HAP-1 (cell line): ENCODE data around the gene MEF2C.

Experiments
- DNase-seq, 2 experiments: peaks; one replicate each; pipeline ENCODE4 v3.0.0-alpha.2; 2016 to 2020; ENCODE audit warnings: low spot score in 2 of 2
- H3K27me3 ChIP-seq: fragments of 250-450 bp; sonication (Bioruptor Pico); 2 replicates; pipeline ENCODE4 v1.5.1; 2020; ENCODE audit warnings: low read depth, mild to moderate bottlenecking, moderate library complexity
- H3K36me3 ChIP-seq: fragments of 250-450 bp; sonication (Bioruptor Pico); replicated peaks from 2 replicates; pipeline ENCODE4 v1.5.1; 2020; ENCODE audit warnings: mild to moderate bottlenecking
- H3K4me1 ChIP-seq: fragments of 250-450 bp; sonication (Bioruptor Pico); 2 replicates; pipeline ENCODE4 v1.5.1; 2020; ENCODE audit warnings: mild to moderate bottlenecking
- H3K4me3 ChIP-seq: fragments of 250-450 bp; sonication (Bioruptor Pico); 2 replicates; pipeline ENCODE4 v1.5.1; 2020; ENCODE audit warnings: mild to moderate bottlenecking, moderate library complexity
- H3K9me3 ChIP-seq: fragments of 250-450 bp; sonication (Bioruptor Pico); 2 replicates; pipeline ENCODE4 v1.5.1; 2020; ENCODE audit warnings: mild to moderate bottlenecking, moderate library complexity
- in situ Hi-C: fragments of 300-500 bp; cut with MboI; formaldehyde crosslinking; loops from 3 replicates; pipeline ENCODE4 v1.14.3; 2020; ENCODE audit warnings: low sequenced_read_pairs, inconsistent platforms, mixed read lengths

Gene MEF2C

DNA sequence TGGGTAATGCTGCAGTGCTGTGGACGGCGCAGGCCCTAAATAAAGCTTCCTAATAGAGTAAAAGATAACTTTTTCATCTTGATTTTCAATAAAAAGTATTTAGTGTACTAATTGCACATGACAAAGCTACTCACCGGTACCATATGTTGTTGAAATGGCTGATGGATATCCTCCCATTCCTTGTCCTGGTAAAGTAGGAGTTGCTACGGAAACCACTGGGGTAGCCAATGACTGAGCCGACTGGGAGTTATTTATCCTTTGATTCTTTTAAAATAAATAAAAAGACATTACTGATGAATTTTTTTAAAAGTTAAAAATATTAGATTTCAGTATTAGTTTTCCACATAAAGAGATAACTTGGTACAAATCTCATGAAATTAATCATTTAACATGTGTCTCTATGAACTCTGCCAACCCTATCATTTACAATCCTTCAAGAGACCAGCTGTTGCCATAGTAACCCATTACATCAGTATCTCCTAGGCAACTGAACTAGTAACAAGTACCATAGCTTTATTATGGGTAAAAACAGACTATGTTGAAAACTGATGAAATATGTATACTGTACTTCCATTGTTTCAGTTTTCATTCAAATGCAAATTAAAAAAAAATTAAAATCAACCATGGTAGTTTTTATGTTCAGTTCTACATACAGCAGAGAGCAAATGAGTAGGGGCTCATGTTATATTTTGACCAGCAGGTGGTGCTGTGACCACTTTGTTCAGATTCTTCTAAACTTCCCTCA is 153.7 kb downstream of the MEF2C start:
- Histone ChIP-seq H3K4me3 (no peak overlapping the region), H3K4me1 (no peaks in the 10 kb centered on the region; the same call in 1 of the 2 replicates), H3K9me3 (no peaks in the 10 kb centered on the region), H3K36me3 (no peaks in the 10 kb centered on the region; the same call in 1 of the 2 replicates), H3K27me3 (no peaks in the 10 kb centered on the region)
- peak; percentile 77 to 83 for DNase-seq
- in situ Hi-C loops = loop anchor here (25.0 kb wide), 1 partner anchor 983 kb away; no protein-coding TSS in a partner anchor

DNA sequence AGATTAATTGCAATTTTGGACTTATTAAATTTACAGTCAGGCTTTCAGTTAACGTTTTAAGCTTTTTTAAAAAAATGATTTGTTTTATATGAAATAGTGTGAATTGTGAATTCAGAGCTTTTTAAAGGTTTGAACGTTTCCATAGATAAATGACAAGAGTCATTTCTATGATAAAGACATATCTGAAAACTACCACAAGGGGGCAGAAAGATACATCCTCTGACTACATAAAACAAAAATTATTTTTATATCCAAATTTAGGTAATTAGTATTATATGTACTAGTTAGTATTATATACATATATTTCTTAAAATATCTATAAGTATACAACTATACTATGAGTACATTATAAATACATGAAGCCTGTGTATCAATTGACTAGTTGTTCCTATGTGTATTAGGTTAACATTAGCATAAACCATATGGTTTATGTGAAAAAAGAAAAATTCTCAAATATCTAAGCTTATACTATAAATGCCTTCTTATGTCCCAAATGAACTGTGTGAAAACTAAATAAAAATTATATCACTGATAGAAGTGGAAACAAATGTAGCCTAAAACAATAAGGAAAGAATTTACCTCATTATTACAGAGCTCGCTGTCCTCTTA is 155.2 kb downstream of the MEF2C start:
- H3K36me3 ChIP-seq = no peaks in the 10 kb centered on the region; the same call in 1 of the 2 replicates
- H3K4me3 ChIP-seq = no peak overlapping the region
- DNase-seq = peak in 1 of 2 experiments; percentile 41
- H3K27me3 ChIP-seq = no peaks in the 10 kb centered on the region
- H3K9me3 ChIP-seq = no peaks in the 10 kb centered on the region
- no peaks in the 10 kb centered on the region; the same call in 1 of the 2 replicates for H3K4me1 ChIP-seq
- in situ Hi-C loops = loop anchor here (25.0 kb wide), 1 partner anchor 984 kb away; no protein-coding TSS in a partner anchor

DNA sequence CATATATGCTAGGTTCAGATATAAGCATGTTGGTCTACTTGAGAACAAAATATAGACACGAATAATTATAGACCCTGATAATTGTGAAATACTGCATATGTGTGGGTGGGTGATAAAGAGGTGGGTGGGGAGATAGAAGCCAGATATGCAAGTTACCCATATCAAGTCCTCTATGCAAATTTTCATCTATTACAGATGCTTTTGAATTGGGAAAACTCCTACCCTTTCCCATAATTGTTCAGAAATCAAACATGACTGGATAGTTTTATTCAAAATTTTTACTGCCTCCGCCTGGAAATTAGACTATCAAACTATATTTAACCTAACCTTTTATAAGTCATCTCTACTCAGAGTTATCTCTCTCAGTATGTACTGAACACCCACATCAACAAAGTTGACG is 157.5 kb downstream of the MEF2C start:
- in situ Hi-C loops = loop anchor here (25.0 kb wide), 1 partner anchor 987 kb away; no protein-coding TSS in a partner anchor
- Histone ChIP-seq H3K4me1 (peaks cover 7% of the 10 kb centered on the region; the same call in 1 of the 2 replicates), H3K4me3 (no peak overlapping the region), H3K9me3 (no peaks in the 10 kb centered on the region), H3K27me3 (no peaks in the 10 kb centered on the region), H3K36me3 (no peaks in the 10 kb centered on the region; the same call in 1 of the 2 replicates)
- DNase-seq = no peak

DNA sequence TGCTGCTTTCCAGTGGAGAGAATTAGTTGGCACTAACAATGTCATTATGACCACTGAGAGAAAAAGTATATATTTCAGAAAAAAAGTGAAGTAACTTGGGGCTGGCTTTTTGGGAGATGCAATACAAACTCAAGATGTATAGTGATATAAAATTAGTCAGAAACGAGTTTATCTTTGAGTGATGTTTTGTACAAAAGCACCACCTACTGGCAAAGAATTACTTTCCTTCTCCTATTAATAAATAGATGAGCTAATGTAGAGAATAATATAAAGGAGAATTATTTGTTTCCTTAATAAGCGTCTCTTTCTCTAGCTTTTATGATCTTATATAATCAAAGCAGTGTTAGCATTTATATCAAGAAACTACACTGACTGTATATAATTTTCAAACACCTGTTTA is 158.8 kb downstream of the MEF2C start:
- H3K9me3 ChIP-seq = no peaks in the 10 kb centered on the region
- DNase-seq = peak in 1 of 2 experiments; percentile 53
- H3K36me3 ChIP-seq = no peaks in the 10 kb centered on the region; the same call in 1 of the 2 replicates

DNA sequence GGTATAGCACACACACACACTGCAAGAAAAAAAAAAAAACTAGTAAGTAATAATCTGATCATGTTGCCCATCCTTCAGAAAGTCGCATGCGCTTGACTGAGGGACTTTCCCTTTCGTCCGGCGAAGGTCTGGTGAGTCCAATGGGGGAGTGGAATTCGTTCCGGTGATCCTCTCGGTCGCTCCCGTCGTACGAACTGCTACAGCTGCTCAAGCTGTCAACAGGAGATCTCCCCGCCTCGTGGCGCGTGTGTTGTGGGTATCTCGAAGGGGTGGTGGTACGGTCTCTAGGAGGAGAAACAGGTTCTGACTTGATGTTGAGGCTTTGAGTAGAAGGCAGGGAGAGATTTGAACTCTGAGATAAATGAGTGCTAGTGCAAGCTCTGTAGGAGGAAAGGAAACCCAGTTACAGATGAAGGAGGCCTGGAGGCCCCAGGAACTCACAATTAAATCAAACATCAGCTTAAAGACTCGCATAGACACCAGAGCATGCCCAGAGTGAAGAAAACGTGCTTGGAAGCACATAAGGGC is 160.4 kb downstream of the MEF2C start:
- Histone ChIP-seq H3K36me3 (no peaks in the 10 kb centered on the region), H3K9me3 (no peaks in the 10 kb centered on the region), H3K27me3 (no peaks in the 10 kb centered on the region), H3K4me1 (peaks cover 21% of the 10 kb centered on the region), H3K4me3 (no peak overlapping the region)
- in situ Hi-C loops = no loop called here
- DNase-seq = no peak

More for the DNA sequence above, 158.8 kb downstream of the MEF2C start:
- no peaks in the 10 kb centered on the region for H3K27me3 ChIP-seq
- no peak overlapping the region for H3K4me3 ChIP-seq
- peaks cover 15% of the 10 kb centered on the region for H3K4me1 ChIP-seq
- in situ Hi-C loops = no loop called here

DNA sequence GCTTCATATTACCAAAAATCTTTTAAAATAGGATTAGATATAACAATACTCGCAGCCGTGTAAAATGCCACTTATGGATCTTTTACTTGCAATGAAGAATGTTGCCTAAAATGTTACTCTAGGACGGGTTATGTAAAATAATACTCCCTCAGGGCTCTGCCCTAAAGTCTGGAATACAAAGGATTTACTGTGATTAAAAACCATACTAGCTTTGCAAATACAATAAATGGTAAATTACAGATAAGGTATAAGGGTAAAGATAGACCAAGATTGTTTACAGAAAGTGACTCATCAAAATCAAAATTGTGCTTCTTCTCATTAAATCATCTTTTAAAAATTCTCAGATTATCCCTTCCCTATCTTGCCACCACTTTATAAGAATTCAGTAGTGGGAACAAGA is 163.6 kb downstream of the MEF2C start:
- peak in 1 of 2 experiments; percentile 76 for DNase-seq
- Histone ChIP-seq H3K4me1 (peaks cover 21% of the 10 kb centered on the region), H3K27me3 (no peaks in the 10 kb centered on the region), H3K36me3 (no peaks in the 10 kb centered on the region), H3K4me3 (no peak overlapping the region), H3K9me3 (no peaks in the 10 kb centered on the region)
- in situ Hi-C loops = no loop called here

DNA sequence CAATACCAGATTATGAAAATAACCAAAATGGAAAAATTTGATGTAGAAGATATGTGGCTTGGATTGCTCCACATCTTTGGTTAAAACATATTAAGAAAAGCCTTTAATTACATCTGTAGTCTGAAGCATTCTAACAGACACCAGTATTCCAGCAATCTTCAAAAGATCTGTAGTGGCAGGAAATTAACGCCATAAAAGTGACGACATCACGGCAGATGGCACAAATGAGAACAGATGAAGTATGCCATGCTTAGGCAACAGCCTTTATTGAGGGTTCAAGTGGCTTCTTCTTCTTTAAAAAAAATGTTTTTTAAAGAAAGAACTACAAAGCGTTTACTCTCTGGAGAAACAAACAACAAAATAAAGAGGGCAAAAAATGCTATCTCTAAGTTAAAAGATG is 164.2 kb downstream of the MEF2C start:
- no peak for DNase-seq
- Histone ChIP-seq H3K27me3 (no peaks in the 10 kb centered on the region), H3K4me1 (peaks cover 21% of the 10 kb centered on the region), H3K36me3 (no peaks in the 10 kb centered on the region), H3K9me3 (no peaks in the 10 kb centered on the region), H3K4me3 (no peak overlapping the region)
- in situ Hi-C loops = no loop called here

DNA sequence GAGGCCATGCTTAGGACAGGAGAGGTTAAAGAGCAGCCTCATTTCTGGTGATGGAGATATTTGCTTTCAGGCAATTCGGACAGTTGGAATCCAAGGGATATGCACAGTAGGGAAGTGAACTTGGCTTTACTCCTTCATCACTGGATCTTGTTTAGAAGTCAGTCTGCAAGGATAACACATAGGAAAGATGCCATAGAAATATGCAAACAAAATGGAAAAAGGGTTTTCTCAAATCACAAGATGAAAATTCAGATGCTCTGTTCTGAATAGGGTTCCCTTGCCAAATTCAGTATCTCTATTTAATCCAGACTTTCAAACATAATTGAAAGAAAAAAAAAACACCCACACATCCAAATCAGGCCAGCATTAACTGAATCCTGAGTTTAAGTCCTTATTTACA is 166.9 kb downstream of the MEF2C start:
- Histone ChIP-seq H3K4me1 (peaks cover 14% of the 10 kb centered on the region), H3K4me3 (no peak overlapping the region), H3K36me3 (no peaks in the 10 kb centered on the region), H3K27me3 (no peaks in the 10 kb centered on the region), H3K9me3 (no peaks in the 10 kb centered on the region)
- DNase-seq = no peak
- in situ Hi-C loops = no loop called here

DNA sequence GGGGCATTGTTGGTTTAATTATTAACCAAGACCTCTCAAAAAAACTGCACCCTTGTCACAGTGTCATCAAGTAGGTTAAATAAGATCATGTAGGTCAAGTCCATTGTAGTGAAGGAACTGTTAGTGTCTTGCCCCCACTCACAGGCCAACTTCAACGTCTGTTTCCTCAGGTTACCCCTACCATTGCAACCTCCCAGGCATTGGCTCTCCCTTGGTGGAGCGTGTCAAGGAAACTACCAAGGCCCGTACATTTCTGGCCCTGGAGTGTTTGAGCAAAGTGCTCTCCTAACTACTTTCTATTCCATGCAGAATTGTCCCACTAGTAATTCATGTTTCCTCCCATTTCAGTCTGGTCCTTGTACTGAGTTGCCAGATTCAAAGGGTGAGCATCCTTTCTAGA is 167.5 kb downstream of the MEF2C start:
- no peaks in the 10 kb centered on the region for H3K27me3 ChIP-seq
- DNase-seq = no peak
- H3K36me3 ChIP-seq = no peaks in the 10 kb centered on the region
- no peaks in the 10 kb centered on the region for H3K9me3 ChIP-seq
- H3K4me1 ChIP-seq = peaks cover 14% of the 10 kb centered on the region
- H3K4me3 ChIP-seq = no peak overlapping the region
- in situ Hi-C loops = no loop called here

DNA sequence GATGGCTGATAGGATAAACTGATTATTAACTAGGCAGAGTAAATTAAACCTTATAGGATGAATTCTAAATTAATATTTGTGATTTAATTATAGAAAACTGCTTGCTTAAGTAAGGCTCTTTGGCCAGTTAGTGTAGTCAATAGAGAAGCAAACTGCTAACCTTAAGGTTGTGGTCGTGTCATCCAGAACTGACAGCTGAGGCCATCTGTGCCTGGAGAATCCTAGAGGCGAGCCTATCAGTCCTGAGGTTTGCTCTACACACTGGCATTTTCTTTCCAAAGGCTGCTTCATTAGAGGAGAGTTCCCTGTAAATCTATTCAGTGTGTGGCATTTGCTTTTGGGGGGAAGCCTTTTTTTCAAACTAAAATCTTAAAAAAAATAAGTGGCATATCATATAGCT is 169.2 kb downstream of the MEF2C start:
- Histone ChIP-seq H3K4me1 (peaks cover 6% of the 10 kb centered on the region), H3K36me3 (no peaks in the 10 kb centered on the region), H3K27me3 (no peaks in the 10 kb centered on the region), H3K4me3 (no peak overlapping the region), H3K9me3 (no peaks in the 10 kb centered on the region)
- DNase-seq = no peak
- in situ Hi-C loops = no loop called here

DNA sequence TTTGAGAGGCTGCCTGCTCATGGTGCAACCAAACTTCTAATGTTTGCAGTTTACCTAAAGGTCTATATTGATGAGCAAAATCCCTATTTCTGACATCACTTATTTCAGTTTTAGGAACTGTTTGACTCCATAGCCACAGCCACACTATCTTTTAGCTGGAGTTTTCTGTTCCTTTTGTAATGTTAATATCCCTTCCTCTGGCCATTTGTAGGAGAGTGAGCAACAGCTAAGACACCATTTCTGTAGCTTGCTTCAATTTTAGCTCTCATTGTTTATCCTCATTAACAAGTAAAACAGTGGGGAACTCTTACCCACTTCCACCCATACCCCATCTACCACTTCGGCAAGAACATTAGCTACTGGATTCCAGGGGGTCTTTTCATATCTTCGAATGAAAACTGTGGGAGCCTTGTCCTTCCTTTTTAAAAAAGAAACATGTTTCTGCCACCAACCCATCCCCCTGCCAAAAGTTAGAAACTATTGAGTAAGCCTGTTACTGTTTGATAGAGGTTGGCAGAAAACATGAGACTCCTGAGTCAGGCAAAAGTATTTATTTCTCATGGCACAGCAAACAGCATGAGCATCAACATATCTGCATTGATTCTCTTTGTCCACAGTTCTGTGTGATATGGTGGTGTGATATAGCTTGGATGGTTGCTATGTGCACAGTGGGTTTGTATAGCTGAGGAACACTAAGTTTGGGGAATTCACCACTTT is 174.1 kb downstream of the MEF2C start:
- DNase-seq = peak in 1 of 2 experiments; percentile 43
- Histone ChIP-seq H3K36me3 (no peaks in the 10 kb centered on the region), H3K9me3 (no peaks in the 10 kb centered on the region), H3K4me3 (no peak overlapping the region), H3K4me1 (peaks cover 23% of the 10 kb centered on the region), H3K27me3 (no peaks in the 10 kb centered on the region)
- in situ Hi-C loops = no loop called here

DNA sequence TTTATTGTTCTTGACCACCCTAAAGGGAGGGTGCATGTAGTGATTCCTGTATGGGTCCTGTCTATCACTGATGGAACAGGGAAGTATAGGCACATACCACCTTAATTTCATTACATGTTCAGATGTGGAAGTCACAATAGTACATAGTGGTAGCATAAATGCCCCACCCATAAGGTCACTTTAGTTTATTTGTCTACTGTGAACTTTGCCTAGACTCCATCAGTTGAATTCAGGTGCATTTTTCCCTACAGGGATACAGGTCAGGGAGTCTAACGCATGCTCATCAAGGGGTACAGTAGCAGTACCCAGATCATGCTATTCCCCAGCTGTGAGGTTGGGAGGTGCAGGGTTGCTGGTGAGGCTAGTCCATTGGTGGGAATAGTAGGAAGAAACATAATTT is 175.0 kb downstream of the MEF2C start:
- DNase-seq = no peak
- no peaks in the 10 kb centered on the region for H3K27me3 ChIP-seq
- in situ Hi-C loops = no loop called here
- no peaks in the 10 kb centered on the region for H3K36me3 ChIP-seq
- no peak overlapping the region for H3K4me3 ChIP-seq
- no peaks in the 10 kb centered on the region for H3K9me3 ChIP-seq
- H3K4me1 ChIP-seq = peaks cover 23% of the 10 kb centered on the region

DNA sequence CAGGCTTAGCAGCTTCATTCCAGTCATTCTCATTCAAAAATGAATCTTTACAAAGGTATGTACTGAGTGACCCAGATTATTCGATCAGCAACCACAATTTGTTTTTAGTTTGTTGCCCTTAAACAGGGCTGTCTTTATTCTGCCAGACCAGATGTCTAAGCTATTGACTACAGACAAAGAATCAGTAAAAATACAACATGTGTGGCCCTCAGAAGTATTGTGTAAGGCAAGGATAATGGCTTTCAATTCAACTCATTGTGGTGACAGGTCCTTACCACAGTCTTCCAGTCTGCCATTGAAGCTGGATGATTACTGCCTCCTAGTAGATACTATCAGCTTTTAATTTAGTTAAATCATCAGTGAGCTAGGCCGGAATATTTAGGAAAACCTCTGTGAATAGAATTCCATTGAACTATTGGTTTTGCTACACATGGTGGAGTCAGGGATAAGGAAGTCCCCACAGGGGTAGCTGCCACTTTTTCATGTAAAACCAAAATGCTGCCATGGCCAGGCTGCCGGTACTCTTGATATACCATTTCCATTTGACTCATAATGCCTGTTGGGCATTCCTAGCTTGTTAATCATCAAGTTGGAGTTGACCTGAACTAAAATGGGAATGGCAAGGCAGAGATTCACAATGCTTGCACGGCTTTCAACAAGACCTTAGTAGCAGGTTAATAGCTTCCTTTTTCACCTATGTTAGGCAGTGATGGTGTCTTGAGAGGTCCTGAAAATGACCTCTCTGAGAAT is 175.6 kb downstream of the MEF2C start:
- H3K36me3 ChIP-seq = no peaks in the 10 kb centered on the region
- no peak overlapping the region for H3K4me3 ChIP-seq
- H3K9me3 ChIP-seq = no peaks in the 10 kb centered on the region
- no peaks in the 10 kb centered on the region for H3K27me3 ChIP-seq
- in situ Hi-C loops = no loop called here
- peak; percentile 36 to 81 for DNase-seq
- peaks cover 23% of the 10 kb centered on the region for H3K4me1 ChIP-seq
